COLO829 (cell line): ENCODE measurements around the gene ALPK3.

ENCODE experiments used
- DNase-seq: peaks from one replicate; pipeline ENCODE4 v3.0.0; 2012; ENCODE audit warnings: low spot score

ALPK3 gene

DNA sequence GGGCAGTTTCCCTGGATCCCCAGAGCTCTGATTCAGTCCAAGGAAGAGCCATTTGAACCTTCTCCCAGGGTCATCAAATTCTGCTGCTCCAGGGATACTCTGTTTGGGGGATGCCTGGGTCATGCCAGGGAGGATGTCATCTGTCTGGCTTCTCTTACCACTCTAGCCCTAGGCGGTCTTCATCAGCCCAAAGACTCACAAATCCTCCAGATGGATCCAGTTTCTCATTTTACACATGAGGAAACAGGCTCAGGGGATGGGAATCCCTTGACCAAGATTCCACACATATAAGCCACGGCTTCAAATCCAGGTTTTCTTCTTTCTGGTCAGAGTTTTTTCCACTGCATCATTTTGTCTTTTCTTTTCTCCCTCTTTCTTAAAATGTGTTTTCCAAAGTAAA, 104.0 kb downstream of the ALPK3 start:
- no peak for DNase-seq

DNA sequence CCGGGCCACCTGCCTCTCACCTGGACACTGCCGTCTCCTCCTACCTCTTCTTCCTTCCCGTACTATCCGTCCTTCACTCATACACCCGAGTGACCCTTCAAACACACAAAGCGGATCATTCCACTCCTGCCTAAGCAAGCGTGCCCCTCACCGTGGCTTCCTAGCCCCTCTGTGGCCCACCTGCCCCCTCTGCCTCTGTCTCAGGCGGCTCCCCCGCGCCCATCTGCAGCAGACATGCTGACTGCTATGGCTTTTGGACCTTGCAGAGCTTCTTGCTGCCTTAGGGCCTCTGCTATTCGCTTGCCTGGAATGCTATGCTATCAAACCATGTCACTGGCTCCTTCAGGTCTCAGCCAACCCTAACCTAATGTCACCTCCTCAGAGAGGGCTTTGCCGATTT, 105.4 kb downstream of the ALPK3 start:
- no peak for DNase-seq
